Stimulated activated CD4-positive, alpha-beta T cell treated with anti-CD3 and anti-CD28 coated beads, Interleukin-2, amount 100 ng/mL, for 48 hours (primary cell): ENCODE results near the gene ANKRD16.
"Not testable (repeated sequence)": the region's sequence is repeated elsewhere in the genome, so short reads cannot be mapped to it uniquely, and the experiment has no call there.

Source experiments
- DNase-seq, 2 donors: peaks; one replicate each; pipeline ENCODE4 v3.0.0-alpha.2; 2020

ANKRD16 gene

GRCh38 chr10:5871596-5871995 is 18.1 kb downstream of the ANKRD16 start:
- DNase-seq: no peak

GRCh38 chr10:5869156-5869555 is 20.5 kb downstream of the ANKRD16 start:
- DNase-seq: no peak

- DNase-seq: not testable (repeated sequence)
Measured at GRCh38 chr10:5868383-5868782, 21.3 kb downstream of the ANKRD16 start.

DNA sequence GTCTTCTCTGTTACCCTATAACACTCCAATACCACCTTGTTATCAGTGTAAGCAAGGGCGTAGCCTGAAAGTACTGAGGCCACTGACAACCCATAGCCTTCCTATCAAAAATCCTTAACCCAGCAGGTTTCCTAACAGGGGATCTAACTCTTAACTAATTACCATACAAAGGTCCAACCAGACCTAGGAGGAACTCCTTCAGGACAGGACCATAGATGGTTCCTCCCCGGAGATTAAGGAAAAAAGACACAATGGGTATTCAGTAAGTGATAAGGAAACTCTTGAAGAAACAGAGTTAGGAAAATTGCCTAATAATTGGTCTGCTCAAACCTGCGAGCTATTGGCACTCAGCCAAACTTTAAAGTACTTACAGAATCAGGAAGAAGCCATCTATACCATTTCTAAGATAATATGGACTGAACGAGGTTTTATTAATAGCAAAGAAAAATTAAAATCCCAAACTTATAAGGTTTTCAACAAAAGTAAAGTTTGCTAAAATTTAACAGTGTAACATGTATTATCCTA is 22.5 kb downstream of the ANKRD16 start:
- not testable (repeated sequence) for DNase-seq

- not testable (repeated sequence) for DNase-seq
Measured at GRCh38 chr10:5866451-5867081, 23.1 kb downstream of the ANKRD16 start.

- not testable (repeated sequence) for DNase-seq
Measured at GRCh38 chr10:5862981-5863685, 26.6 kb downstream of the ANKRD16 start.

- no peak for DNase-seq
Measured at GRCh38 chr10:5862360-5862961, 27.2 kb downstream of the ANKRD16 start.

DNA sequence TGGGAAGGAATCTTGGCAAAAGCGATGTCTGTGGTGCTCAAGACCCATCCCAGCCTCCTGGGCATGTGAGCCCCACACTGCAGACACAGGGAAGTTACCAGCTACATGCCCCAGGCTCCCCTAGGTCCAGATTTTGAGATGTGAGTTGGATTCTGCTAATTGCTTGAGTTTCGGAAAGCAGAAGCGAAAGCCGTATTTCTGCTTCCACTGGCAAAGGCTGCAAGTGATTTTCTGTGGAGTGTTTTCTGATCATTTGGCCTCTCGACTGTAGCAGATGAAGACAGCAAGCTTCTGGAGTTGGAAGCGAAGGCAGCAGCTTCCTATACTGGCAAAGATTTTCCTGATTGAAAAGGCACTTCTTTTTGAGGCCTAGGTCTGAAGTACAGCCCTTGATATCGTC is 29.6 kb downstream of the ANKRD16 start:
- DNase-seq: no peak

DNA sequence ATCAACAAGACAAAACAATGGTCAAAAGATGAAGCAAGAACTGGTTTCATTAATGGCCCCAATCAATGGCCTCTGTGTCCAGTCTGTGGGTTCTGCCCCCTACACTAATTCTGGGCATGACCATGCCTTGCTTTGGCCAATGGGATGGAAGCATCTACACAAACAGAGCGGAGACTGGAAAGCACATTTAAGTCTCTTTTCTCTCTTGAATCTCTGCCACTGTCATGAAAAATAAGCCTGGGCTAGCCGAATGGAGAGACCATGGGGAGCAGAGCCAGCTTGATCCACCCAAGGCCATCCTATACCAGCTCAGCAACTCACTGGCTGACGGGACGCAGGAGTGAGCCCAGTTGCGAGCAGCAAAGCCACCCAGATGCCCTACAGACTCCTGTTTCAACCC is 30.9 kb downstream of the ANKRD16 start:
- DNase-seq: no peak

DNA sequence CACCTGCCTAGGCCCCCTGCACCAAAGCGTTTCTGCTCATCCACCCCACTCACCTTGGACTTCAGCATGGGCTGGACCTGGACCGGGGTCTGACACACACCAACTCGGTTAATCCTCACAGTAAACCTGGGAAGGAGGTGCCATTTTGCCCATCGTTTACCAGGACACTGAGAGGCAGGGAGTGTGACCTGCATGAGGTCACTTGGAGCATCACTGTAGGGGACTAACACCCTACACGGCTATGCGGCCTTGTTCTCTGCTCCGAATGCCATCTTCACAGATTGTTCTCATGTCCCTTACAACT is 33.0 kb downstream of the ANKRD16 start:
- DNase-seq: no peak

- no peak for DNase-seq
Measured at GRCh38 chr10:5855979-5856700, 33.6 kb downstream of the ANKRD16 start.

DNA sequence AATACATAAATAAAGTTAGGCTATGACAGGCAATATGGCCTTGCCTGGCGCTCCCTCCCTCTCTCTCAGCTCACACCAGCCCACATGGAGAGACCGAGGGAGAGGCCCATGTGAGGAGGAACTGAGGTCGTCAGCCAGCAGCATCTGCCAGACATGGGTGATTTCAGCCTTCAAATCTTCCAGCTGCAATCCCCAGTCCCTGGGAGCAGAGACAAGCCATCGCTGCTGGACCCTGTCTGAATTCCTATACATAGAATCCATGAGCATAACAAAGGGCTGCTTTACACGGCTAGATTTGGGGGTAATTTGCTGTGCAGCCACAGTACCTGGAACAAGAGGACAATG is 35.6 kb downstream of the ANKRD16 start:
- no peak for DNase-seq

GRCh38 chr10:5846667-5847066 is 43.0 kb downstream of the ANKRD16 start:
- not testable (repeated sequence) for DNase-seq

DNA sequence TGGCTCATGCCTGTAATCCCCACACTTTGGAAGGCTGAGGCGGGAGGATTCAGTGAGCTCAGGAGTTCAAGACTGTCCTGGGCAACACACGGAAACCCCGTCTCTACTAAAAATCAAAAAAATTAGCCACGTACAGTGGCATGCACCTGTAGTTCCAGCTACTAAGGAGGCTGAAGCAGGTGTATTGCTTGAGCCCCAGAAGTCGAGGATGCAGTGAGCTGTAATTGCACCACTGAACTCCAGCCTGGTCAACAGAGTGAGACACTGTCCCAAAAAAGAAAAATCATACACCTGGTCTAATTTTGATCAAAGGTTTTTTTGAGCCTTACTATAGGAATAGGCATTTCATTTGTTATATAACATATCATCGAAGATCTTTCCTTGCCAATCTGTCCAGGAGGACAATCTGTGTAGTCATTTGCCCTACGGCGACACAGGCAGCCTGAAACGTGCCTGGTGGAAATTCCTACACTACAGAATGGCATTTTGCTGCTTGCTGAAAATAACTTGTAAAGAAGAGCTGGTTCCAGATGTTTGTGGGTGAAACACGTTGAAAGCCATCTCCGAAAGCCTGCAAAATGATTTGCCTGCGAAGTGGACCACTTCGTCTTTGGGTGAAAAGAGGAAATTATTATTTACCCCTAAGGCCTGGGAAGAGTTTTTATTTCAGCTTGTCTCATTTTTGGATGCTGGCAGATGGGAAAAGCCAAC is 45.2 kb downstream of the ANKRD16 start:
- DNase-seq: no peak

DNA sequence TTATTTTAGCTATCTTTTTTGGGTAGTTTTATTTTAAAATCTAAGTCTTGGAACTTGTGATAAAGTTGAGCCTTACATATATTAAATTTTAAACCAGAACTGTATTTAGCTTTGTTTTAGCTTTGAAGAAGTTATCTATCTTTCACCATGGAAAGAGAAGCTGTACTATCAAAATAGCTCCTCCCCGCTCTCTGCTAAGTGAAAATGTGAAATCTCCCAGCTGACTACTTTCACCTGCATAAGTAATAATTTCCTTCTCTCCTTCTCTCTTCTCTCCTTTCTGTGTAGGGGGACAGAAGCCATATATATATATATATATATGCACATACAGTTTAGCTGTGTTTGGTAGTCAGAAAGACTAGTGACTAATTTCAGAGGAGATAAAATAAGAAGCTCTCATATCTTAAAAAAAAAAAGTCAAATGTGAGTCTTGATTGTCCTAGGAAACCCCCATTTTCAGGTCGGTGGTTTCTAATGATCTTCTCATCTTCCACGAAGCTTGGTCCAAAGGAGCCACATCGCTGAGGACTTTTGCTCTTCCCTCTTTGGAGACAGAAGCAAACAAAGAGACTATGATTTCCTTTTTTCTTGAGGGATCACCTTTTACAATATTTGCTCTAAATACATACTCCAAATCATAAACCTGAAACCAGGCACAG is 45.9 kb downstream of the ANKRD16 start:
- DNase-seq: no peak

DNA sequence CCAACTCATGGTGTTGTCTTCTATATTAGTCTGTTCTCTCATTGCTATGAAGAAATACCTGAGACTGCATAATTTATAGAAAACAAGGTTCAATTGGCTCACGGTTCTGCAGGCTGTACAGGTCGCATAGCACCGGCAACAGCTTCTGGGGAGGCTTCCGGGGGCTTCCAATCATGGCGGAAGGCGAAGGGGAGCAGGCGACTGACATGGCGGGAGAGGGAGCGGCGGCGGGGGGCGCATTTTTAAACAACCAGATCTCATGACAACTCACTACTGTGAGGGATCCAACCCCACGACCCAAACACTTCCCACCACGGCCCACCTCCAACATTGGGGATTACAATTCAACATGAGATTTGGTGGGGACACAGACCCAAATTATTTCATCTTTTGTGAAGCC is 47.7 kb downstream of the ANKRD16 start:
- DNase-seq: no peak

DNA sequence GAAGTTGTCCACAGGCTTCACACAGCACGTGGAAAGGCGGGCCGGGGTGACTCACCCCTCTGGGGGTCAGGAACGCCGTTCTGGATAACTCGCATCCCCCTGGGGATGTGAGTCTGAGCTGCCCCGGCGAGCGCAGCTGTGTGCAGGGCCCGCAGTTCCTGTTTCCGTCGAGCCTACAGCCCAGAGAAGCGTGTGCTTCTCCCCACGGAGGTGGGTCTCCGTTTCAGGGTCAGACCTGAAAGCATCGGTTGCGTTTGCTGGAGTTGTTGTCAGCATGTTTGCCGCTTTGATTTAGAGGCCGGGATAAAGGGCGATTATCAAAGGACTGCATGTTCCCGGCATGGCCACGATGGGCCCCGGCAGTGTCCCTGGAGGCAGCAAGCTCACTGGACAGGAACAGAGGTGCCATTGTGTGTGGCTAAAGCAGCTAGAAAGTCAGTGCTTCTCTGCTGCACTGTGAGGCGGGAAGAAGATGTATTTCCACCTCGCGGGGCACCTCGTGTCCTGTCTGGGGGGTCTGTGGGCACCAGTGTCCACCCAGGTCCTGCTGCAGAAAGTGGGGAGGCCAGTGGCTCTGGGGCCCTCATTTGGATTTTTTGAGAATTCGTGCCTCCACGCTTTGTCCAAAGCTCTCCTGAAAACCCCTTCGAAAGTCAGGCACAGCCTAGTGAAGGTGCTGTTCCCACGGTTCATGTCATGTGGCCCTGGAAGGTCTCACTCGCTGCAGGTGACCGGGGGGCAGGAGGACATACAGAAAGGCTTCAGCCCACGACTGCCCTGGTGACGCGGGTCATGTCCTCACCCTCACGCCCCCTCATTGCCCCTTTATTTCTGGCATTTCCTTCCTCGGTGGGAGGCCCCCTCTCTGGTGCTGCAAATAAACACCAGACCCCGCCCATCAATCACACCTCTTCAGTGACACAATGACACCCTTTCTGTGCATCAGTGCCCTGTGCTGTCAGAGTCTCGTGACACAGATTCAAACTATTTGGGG is 49.1 kb downstream of the ANKRD16 start:
- DNase-seq: no peak

DNA sequence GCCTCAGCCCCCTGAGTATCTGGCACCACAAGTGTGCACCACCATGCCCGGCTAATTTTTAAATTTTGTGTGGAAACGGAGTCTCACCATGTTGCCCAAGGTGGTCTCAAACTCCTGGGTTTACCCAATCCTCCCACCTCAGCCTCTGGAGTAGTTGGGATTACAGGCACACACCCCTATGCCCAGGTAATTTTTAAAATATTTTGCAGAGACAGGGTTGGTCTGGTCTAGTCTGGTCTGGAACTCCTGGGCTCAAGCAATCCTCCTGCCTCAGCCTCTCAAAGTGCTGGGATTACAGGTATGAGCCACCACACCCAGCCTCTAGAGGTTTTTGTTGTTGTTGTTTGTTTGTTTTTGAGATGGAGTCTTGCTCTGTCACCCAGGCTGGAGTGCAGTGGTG is 53.5 kb downstream of the ANKRD16 start:
- not testable (repeated sequence) for DNase-seq

DNA sequence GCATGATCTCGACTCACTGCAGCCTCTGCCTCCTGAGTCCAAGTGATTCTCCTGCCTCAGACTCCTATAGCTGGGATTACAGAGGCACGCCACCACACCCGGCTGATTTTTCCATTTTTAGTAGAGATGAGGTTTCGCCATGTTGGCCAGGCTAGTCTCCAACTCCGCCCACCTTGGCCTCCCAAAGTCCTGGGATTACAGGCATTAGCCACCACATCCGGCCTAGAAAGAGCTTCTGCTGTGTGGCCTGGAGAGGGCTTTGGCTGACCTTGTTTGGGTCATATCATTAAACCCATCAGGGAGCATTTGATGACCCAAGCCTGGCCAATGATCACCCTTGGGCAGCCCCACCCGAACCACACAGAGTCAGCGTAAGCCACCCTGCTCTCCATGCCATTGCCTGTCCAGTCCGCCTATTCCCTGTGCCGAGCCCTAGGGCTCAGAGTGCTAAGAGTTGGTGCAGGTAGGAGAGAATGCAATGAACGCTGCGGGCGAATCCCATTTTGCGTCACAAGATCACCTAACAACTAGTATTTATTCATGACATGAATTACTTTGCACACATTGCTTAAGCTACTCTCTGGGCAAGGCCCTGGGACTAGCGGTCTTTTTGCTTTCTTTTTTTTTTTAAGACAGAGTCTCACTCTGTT is 54.1 kb downstream of the ANKRD16 start:
- no peak for DNase-seq

- DNase-seq: no peak
Measured at GRCh38 chr10:5833814-5834213, 55.9 kb downstream of the ANKRD16 start.

DNA sequence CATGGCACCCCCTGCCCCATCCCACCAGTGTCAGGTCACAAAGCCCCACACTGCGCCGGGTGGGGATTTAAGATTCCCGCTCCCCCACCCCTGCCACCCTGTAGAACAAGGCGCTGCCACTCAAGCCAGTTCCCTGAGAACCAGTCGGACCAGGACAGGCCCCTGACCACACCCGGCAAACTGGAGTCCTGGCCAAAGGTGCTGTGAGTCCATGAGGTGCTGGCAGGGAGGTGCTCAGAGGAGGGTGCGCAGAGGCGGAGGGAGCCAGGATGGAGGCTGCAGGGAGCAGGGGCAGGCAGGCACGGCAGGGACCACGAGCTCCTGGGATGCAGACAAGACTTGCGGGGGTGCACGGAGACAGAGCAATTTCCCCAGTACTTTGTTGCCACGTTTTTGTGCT is 56.7 kb downstream of the ANKRD16 start:
- DNase-seq: no peak
